ENCODE data around the gene PTPA.
A peak's percentile ranks its signal among the peaks of the same experiment; 100 is the strongest.

PTPA gene

DNA sequence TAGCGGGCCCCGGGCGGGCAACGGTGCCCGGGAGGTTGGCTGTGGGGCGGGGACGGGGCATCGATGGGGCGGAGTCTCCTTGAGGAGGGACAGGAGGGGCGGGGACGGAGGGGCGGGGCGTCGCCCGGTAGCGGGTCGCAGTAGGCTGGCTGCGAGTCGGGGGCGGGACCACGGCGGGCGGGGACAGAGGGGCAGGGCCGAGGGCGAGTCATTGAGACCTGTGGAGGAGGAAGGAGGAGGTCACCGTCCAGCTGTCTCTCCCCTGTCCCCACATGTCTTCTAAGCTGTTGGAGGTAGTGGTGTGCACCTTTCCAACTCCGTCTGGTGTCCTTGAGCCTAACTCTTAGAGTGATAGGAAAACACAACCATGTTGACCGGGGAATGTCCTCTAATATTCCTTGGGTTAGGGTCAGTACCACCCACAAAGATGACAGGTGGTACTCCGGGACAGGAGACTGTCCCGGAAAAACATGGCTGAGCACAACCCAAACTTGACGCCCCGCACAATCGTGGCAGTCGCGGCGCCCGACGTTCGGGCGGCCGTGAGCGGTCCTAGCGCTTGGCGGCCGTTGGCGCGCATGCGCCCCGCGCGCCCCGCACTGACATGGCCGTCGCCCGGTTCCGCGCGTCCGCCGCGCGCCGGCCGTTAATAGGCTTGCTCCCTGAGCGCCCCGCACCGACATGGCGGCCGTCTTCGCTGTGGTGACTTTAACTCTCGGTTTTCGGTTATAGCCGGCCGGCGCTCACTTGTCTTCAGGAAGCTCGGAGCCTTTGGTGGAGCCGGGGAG lies at the start of gene PTPA, which contains the start of gene CRAT:
Gene PTPA (plus strand): TSS at position 676 of the 788 bp plus-strand sequence. CDS start 186 bp downstream, outside the sequence.
Gene CRAT (minus strand): TSS at position 54 of the 788 bp plus-strand sequence. CDS start 284 bp downstream, outside the sequence.
- DNase-seq (ENCODE audit: low read depth in 2 of 2, low spot score in 1 of 2) = peak; percentile 86 to 94

DNA sequence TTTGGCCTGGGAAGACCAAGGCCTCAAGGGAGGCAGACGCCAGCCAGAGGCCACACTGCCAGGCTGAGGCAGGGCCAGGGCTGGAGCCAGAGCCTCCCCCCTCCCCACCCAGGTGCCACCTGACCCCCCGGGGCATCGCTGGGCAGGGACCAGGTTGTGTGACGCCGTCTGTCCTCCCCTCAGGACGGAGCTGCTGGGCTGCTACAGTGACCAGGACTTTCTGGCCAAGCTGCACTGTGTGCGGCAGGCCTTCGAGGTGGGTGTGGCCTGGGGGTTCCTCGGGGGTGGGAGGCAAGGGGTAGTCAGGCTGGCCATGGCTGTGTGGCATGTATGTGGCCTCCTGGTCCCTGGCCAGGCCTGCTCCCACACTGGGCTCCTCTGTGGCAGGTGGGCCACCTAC lies 48.2 kb upstream of the PTPA start:
- no peak for DNase-seq (ENCODE audit: low read depth in 2 of 2, low spot score in 1 of 2)

DNA sequence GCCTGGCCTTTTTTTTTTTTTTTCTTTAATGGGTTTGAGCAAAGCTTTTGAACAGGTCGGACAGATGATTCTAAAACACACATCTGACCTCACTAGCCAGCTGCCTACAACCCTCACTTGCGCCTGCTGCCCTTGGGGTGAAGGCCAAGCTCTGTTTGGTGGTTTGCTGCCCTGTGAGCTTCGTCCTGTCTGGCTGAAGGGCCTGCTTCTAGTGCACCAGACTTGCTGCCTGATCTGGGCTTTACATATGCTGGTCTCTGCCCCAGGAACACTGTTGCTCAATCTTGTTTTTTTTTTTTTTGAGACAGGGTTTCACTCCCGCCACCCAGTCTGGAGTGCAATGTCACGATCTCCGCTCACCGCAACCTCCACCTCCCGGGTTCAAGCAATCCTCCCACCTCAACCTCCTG lies 46.7 kb upstream of the PTPA start:
- no peak for DNase-seq (ENCODE audit: low read depth in 2 of 2, low spot score in 1 of 2)

DNA sequence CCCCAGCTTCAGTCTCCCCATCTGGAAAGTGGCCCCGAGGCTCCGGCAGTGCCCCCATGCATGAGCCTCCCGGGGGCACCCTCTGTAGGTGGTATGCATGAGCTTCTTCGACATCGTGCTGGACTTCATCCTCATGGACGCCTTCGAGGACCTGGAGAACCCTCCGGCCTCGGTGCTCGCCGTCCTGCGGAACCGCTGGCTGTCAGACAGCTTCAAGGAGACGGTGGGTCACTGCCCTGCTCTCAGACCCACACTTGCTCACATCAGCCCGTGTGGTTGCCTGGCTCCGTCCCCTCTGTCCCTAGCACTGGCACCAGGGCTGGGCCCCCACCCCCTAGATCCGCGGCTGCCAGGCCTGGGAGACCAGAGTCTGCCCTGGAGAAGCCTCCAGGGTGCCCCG lies 43.1 kb upstream of the PTPA start:
- DNase-seq (ENCODE audit: low read depth in 2 of 2, low spot score in 1 of 2) = no peak

DNA sequence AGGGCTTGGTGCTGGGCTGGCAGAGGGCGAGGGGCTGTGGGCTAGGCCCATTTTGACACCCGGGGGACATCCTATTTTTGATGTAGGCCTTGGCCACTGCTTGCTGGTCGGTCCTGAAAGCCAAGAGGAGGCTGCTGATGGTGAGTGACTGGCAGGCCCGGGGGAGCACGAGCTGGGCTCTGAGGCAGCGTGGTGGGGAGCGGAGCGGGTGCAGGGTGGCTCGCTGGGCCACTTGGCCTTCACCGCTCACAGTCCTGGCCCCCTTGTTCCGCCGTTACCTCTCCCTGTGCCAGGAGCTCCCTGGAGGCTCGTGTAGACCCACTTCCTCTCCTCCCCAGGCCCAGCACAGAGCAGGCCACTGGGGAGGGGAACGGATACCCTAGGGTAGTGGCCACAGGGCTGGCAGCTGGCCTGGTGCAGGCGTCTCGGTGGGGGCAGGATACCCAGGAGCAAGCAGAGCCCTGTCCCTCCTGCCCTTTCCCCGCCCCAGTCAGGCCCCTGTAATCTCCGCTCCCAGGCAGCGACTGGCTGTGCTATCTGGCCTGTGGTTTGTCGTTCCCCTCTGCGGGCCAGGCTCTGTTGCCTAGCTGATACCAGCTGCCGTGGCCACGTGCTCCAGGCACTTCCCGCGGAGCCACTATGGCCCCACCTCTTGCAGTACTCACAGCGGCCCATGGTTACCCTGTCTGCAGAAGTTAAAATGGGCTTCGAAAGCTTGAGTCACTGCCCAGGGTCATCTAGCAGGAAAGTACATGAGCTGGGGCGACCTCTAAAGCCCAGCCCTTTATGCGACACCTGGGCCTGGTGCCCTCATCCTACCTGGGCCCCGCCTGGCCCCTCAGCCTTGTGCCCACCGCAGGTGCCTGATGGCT lies 42.0 kb upstream of the PTPA start:
- peak; percentile 29 to 42 for DNase-seq (ENCODE audit: low read depth in 2 of 2, low spot score in 1 of 2)

DNA sequence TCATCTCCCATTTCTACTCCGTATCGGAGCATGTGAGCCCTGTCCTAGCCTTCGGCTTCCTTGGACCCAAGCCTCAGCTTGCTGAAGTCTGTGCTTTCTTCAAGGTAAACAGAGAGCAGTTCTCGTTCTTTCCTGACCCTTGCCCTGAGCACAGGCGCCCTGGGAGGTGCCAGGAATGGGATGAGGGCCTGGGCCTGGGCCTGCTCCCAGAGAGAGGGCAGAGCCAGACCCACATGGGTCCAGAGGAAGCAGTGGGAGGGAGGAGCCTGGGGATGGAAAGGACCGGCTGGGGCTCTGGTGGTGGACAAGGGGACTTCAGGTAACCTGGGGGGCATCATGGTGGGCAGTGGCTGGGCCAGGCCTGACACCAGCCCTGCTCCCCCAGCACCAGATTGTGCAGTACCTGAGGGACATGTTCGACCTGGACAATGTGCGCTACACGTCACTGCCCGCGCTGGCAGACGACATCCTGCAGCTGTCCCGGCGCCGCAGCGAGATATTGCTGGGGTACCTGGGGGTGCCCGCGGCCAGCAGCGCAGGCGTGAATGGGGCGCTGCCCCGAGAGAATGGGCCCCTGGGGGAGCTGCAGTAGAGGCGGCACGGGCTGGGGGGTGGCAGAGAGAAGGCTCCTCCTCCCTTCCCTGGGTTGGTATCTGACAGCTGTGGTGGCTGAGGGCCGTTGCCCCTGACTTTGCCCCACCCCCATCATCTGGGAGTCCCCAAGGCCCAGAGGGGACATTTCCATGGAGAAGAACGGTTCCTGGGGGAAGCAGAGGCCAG lies 41.2 kb upstream of the PTPA start:
- no peak for DNase-seq (ENCODE audit: low read depth in 2 of 2, low spot score in 1 of 2)

DNA sequence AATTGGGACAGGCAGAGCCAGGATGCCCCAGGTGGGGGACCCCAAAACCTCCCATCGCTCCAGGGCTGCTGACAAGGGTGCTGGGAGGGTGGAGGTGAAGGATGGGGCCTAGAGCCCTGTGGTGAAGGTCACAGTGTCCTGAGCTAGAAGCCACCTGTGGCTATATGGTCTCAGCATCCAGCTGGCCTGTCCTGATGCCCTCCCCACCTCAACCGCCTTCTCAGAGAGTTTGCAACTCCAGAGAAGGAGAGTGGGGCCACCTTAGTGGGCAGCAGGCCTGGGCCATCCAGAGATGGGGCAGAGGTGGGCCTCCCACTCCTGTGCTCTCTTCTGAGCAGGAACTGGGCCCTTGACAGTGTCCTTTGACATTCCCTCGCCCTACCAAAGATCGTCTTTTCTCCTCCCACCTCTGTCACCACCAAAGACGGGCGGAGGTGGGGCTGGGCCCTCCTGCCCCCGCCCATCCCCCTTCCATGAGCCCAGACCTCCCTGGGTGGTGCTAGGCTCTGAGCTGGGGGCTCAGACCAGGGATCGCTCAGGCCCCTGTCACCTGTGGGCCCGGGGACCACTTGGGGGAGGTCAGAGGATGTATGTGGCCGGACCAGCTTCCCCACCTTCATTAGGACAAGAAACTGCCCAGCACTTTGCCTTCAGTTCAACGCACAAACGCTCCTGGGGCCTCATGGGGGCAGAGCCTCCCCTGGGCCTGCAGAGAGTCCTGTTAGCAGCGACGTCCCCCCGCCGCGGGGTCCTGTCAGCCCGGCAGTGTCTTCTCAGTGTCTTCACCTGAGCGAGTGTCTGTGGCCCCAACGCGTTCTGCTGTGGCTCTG lies 40.3 kb upstream of the PTPA start:
- no peak for DNase-seq (ENCODE audit: low read depth in 2 of 2, low spot score in 1 of 2)

DNA sequence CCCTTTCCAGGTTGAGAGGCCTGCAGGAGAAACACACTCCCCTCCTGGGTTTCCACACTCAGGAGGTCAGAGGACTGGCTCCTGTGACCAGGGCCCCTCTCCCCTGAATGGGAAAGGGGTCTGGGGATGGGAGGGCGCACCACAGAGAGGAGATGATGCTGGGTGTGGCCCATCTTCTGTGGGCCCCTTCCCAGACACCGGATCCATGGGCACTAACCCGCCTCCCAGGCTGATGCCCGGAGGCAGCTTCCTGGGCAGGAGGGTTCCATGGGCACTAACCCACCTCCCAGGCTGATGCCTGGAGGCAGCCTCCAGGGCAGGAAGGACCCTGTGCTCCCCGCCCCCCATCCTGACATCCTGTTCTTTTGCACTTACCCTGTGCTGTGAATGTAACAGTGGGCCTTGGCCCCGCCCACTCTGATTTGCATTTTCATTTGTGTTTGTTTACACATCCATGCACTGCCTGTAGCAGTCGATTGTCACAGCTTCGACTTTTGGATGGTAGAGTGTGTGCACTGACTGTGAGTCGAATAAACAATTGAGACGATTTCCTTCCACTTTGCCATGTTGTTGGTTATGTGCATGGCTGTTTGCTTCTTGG lies 39.6 kb upstream of the PTPA start:
- DNase-seq (ENCODE audit: low read depth in 2 of 2, low spot score in 1 of 2) = no peak

DNA sequence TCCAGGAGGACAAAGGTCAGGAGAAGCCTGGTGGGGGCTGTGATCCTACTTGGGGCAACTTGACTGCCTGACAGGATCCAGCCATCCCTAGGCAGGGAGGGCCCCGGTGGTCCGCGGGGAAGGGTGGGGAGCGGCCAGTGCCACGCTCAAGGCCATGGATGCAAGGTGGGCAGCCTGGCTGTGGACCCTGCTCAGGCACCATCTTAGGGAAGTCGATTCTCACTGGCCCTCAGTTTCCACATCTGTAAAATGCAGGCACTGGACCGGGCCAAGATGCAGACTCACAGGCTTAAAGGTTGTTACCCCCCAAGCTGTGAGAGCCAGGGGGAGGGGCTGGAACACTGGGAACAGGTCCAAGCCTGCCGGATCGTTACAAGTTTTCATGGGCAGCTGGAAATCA lies 39.0 kb upstream of the PTPA start:
- no peak for DNase-seq (ENCODE audit: low read depth in 2 of 2, low spot score in 1 of 2)

DNA sequence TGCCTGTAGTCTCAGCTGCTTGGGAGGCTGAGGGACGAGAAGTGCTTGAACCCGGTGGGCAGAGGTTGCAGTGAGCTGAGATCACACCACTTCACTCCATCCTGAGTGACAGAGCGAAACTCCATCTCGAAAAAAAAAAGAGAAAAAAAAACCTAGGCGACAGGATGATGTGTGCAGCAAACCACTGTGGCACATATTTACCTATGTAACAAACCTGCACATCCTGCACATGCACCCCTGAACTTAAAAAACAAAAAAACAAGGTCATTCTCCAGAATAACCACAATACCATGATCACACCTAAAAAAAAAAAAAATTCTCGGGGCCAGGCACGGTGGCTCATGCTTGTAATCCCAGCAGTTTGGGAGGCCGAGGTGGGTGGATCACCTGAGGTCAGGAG lies 37.8 kb upstream of the PTPA start:
- no peak for DNase-seq (ENCODE audit: low read depth in 2 of 2, low spot score in 1 of 2)

DNA sequence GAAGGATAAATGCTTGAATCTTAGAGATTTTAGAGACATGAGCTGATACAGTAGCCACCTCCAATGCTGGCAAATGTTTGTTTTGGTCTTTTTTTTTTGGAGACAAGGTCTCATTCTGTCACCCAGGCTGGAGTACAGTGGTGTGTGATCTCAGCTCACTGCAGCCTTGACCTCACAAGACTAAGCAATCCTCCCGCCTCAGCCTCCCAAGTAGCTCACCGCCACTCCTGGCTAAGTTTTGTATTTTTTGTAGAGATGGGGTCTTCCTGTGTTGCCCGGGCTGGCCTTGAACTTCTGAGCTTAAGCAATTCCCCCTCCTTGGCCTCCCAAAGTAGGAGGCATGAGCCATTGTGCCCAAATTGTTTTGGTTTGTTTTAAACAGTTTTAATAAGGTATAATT lies 37.1 kb upstream of the PTPA start:
- no peak for DNase-seq (ENCODE audit: low read depth in 2 of 2, low spot score in 1 of 2)

DNA sequence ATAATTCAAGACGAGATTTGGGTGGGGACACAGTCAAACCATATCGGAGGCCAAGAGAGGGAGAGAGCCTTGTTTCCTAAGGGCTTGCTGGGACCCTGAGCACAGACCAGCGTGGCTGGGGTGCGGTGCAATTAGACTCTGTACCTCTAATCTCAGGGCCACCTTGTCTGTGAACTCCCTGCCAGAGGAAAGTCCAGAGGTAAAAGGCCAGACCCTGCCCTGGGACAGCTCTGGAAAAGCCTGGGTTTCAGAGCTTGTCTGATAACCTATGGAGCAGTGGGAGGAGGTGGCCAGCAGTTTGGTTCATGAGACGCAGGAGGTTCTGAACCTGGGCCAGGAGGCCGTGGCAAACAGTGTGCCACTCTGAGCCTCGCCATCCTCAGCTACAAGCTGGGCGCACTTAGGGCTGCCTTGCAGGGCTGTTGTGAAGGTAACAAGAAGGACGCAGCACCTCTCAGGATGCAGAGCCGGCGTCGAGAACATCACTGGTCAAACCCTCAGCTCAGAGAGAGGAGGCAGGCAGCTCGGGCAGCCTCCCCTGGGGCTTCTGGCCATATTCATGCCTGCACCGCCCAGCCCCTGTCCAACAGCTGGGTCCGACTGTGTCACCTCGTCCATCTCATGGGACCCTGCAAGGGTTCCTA lies 35.1 kb upstream of the PTPA start:
- no peak for DNase-seq (ENCODE audit: low read depth in 2 of 2, low spot score in 1 of 2)

DNA sequence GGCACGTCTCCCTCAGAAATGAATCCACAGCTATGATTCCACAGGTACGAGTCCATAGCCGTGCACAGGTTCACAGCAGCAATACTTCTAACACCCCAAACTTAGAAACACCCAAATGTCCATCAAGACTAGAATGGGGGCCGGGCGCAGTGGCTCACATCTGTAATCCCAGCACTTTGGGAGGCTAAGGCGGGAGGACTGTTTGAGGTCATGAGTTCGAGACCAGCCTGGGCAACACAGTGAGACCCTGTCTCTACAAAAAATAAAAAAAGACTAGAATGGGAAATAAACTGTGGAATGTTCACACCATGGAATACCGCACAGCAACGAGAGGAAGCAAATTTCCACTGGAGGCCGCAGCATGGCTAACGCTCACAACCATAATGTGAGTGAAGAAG lies 34.6 kb upstream of the PTPA start:
- DNase-seq (ENCODE audit: low read depth in 2 of 2, low spot score in 1 of 2) = no peak

DNA sequence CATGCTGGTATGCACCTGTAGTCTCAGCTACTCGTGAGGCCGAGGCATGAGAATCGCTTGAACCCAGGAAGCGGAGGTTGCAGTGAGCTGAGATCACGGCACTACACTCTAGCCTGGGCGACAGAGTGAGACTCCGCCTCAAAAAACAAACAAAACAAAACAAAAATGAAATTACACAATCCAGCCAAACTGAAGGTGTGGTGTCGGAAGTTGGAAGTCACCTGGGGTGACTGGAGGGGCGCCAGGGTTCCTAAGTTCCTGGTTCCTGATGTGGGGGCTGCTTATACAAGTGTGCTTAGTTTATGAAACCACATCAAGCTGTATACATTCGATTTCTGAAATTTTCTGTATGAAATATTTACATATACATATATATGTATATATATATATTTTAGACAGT lies 34.0 kb upstream of the PTPA start:
- DNase-seq (ENCODE audit: low read depth in 2 of 2, low spot score in 1 of 2) = no peak

DNA sequence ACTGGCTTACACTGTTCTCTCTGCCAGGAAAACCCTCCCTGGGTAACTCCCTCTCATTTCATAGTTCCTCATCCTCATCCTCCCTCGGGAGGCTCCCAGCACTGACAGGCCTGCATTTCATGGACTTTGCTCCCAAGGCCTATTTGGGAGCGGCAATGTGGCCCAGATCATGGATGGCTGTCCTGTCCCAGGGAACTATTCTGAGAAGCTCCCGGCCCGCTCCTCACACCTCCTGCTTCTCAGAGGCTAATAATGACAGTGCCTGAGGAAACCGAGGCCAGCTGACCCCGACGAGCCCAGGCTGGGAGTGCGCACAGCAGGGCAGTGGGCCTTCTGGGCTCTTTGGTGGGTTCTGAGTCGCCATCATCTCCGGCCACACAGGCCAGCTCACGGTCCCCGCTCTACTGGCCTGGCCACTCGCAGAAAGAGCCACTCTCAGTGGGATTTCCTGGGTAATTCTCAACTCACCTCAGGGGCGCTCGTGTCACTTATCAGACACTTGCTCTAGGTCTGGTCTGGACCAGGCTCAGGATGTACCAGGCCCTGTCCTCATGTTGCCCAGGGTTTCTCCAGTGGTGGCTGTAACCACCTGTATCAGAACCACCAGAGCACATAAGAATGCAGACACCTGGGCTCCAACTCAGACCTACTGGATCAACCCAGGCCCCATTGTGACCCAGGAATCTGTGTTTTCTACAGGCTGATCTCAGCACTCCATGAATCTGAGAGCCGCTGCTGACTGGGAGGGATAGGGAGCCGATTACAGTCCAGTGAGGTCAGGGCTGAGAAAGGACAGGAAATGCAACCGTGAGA lies 32.3 kb upstream of the PTPA start:
- DNase-seq (ENCODE audit: low read depth in 2 of 2, low spot score in 1 of 2) = no peak

DNA sequence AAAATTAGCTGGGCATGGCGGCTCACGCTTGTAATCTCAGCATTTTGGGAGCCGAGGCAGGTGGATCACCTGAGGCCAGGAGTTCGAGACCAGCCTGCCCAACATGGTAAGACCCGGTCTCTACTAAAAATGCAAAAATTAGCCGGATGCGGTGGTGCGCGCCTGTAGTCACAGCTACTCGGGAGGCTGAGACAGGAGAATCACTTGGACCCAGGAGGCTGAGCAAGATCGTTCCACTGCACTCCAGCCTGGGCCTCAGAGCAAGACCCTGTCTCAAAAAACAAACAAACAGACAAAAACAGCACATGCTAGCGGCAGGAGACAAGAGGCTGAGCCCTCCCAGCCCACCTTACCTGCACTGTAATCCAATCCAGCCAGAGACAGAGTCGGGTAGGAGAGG lies 31.4 kb upstream of the PTPA start:
- DNase-seq (ENCODE audit: low read depth in 2 of 2, low spot score in 1 of 2) = no peak

DNA sequence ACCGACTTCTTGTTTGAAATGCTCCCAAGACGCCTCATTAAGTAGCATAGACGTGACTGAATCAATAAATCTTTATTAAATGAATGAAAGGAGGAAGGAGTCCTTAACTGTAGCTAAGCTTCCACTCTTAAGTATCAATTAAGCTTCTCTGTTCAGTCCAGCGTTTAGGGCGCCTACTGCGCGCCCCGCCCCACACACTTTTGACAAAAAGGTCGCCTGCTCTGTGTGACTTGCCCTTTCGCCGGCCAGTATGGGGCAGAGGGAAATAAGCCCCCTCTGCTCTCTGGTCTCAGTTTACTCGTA lies 31.0 kb upstream of the PTPA start:
- no peak for DNase-seq (ENCODE audit: low read depth in 2 of 2, low spot score in 1 of 2)

DNA sequence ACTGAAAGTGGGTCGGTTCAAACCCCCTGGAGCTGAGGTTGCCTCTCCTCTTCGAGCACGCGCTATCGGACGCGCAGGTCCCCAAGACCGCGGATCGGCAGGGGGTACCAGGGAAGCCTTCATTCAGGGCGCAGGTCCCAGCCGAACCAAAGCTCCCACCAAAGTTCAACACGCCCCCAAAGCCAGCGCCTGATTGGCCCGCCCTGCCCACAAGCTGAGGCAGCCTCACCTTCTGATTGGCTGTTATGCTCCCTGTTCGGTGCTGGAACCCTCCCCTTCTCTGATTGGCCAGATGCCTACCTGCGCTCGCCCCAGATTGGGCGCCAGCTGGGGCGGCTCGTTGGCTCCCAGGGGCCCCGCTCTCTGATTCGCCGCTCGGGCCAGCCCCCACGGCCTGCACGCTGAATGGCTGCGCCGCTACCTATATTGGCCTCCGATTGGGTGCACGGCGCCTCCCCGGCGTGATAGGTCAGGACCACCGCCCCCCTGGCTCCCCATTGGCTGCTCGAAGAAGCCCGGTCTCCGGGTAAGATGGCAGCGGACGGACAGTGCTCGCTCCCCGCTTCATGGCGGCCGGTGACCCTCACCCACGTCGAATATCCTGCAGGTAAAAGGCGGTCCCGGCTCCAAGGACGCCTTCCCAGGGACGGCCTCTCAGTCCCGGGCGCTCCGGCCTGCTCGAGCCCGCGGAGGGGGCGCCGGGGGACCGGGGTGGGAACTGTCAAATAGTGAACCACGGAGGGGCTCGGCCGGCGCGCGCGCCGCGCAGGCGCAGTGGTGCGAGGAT lies 30.4 kb upstream of the PTPA start, which contains the start of gene DOLPP1:
Gene DOLPP1 (plus strand): TSS at position 511 of the 787 bp plus-strand sequence. CDS start 21 bp downstream, at position 532.
- DNase-seq (ENCODE audit: low read depth in 2 of 2, low spot score in 1 of 2) = peak; percentile 94 to 98

Measured in stimulated activated CD8-positive, alpha-beta memory T cell treated with anti-CD3 and anti-CD28 coated beads, Interleukin-4, amount 100 ng/mL, for 4 hours (primary cell).